GM21526 (cell line): ENCODE measurements around the gene ANKRD39.

ENCODE experiments used
- ATAC-seq: cut with Tn5 transposase; IDR thresholded peaks from one replicate; pipeline ENCODE4 v1.9.1; 2021; ENCODE audit warnings: moderate library complexity; ENCODE audit not compliant: unreplicated experiment, low FRiP score

Gene ANKRD39

DNA sequence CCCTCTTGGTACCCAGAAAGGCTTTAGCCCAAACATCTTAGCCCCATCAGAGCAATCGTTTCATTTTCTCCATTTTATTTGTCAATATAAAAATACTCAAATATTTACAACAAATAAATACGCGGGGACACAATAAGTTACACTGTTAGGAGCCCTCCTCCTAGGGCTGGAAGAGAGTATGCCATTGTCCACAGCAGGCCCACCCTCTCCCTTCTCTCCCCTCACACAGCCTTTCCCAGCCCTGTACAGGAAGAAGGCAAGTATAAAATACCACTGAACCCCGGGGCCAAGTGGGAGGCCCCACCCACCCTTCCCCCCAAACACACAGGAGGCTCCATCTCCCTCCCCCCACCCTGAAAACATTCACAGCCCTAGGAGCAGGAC is 1.9 kb upstream of the ANKRD39 start:
- no peak for ATAC-seq

GRCh38 chr2:96859099-96859649 is 1.4 kb upstream of the ANKRD39 start:
- ATAC-seq: no peak

- no peak for ATAC-seq
Measured at GRCh38 chr2:96856776-96857666, 795 bp downstream of the ANKRD39 start.

DNA sequence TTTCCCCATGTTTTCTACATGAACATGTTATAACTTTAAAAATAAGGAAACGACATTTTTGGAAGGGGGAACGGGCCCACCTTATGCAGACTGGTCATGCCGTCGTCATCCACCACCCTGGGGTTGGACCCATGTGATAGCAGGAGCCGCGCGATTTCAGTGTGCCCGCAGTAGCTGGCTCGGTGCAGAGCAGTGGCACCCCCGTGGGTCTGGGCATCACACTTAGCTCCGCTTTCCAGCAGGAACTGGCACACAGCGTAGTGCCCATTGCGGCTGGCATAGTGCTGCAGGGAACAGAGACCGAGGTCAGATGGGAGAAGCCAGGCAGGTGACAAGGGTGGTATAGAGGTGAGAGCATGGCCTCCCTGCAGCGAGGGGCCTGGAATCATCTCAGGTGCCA is 4.5 kb downstream of the ANKRD39 start:
- ATAC-seq: no peak

DNA sequence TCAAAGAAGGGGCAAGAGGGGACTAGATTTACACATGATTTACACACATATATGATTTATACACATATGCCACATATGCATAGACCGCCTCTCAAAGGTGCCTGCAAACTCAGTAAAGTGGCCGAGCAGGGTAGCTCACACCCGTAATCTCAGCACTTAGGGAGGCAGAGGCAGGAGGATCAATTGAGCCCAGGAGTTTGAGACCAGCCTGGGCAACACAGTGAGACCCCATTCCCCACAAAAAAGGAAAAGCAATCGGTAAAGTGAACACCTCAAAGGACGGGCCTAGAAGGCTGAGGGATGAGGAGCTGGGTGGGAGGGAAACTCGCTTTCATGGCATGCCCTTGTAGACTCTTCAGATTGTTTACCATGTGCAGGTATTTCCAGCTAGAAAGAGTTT is 5.1 kb downstream of the ANKRD39 start:
- ATAC-seq: no peak

GRCh38 chr2:96848264-96848663 is 9.6 kb downstream of the ANKRD39 start:
- ATAC-seq: no peak

DNA sequence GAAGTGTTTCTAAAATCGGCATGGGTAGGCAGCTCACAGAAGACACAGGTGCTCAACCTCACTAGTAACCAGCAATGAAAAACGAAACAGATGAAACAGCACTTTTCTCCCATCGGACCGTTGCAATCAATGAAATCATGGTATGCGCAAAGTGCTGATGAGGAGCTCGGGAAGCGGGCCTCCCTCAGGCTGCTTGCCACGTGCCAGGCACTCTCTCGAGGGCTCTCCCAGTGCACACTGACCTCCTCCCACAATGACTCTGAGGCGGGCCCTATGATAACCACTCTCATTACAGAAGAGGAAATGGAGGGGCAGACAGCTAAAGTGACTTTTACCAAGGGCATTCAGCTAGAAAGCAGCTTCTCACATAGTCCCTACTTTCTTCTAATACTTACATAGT is 10.2 kb downstream of the ANKRD39 start:
- ATAC-seq: no peak

GRCh38 chr2:96846825-96847224 is 11.0 kb downstream of the ANKRD39 start:
- ATAC-seq: no peak

DNA sequence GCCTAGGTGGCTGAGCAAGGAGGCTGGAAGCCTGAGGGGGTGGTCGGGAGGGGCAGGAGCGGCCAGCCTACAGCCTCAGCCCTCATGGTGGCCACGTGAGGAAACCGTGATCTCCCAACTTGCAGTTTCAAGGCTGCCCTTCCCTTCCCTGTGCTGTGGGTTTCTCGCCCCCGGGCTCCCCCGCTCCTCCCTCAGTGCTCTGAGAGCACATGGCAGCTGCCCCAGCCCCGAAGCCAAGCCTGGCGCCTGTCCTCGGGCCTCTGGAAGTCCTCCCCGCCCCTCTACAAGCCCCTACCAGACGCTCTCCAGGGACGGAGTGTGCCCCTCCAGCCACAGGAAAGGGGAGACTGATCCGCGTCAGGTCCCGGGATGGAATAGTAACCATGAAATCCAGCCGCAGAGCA is 13.4 kb downstream of the ANKRD39 start:
- ATAC-seq: no peak

DNA sequence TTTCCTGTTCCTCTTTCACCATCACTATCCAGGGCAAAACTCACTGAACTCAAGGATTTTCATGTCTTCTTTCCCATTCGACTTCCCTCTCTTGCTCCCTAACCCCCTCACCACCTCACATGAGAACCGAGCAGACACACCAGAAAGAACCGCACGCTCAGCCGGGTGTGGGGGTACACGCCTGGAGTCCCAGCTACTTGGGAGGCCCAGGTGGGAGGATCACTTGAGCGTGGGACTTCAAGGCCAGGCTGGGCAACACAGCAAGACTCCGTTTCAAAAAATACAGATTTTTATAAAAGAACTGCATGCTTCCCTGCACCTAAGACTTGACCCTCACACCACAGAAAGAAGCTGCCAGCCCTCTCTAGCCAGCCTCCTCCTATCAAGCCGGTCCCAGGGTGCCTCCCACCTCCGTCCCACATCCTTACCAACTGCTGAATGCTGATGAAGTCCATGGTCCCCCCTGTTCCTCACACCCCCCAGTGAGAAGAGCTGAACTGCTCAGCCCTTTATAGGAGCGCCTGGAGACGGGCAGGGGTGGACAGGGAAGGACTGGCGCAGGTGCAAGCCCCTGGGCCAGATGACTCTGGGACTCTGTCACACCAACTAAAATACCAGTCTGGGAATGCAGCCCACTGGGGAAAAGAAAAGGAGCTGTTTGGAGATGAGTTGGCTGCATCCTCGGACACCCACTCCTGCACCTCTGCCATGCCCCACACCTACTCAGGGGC is 14.1 kb downstream of the ANKRD39 start, which contains the start of gene ANKRD23:
Gene ANKRD23, minus strand, starts transcription at position 484 of the 731 bp plus-strand sequence. Its CDS starts 29 bp downstream, at position 455.
- ATAC-seq: no peak

- no peak for ATAC-seq
Measured at GRCh38 chr2:96842600-96842999, 15.2 kb downstream of the ANKRD39 start.

- ATAC-seq: no peak
Measured at GRCh38 chr2:96841701-96842495, 15.9 kb downstream of the ANKRD39 start.

GRCh38 chr2:96839875-96840850 is 17.7 kb downstream of the ANKRD39 start:
- ATAC-seq: no peak

GRCh38 chr2:96839293-96839874 is 18.4 kb downstream of the ANKRD39 start:
- peak; percentile 53 for ATAC-seq

- ATAC-seq: no peak
Measured at GRCh38 chr2:96838345-96839292, 19.2 kb downstream of the ANKRD39 start.

- no peak for ATAC-seq
Measured at GRCh38 chr2:96837575-96837974, 20.2 kb downstream of the ANKRD39 start.

DNA sequence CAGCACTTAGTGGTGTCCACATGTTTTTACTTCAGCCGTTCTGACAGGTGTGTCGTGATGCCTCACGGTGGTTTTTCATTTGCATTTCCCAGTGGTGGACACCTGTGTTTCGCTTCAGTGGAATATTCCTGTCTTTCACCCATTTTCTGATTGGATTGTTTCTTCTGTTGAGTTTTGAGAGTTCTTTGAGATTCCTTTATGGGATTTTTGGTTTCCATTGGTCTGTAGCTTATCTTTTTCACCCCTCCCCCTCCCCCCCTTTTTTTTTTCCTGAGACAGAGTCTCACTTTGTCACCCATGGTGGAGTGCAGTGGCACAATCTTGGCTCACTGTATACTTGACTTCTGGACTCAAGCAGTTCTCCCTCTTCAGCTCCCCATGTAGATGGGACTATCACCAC is 22.0 kb downstream of the ANKRD39 start:
- ATAC-seq: no peak
